ENCODE results near the gene DERL2. TPM values are rescaled to one million over a fixed set of nuclear protein-coding genes. Genes with fewer than 3 reads are reported as not detected.
A peak's percentile ranks its signal among the peaks of the same experiment; 100 is the strongest.

The DERL2 gene
- total and polyA plus RNA-seq, 7 donors: 23.1 to 104 (median 40.9) TPM

DNA sequence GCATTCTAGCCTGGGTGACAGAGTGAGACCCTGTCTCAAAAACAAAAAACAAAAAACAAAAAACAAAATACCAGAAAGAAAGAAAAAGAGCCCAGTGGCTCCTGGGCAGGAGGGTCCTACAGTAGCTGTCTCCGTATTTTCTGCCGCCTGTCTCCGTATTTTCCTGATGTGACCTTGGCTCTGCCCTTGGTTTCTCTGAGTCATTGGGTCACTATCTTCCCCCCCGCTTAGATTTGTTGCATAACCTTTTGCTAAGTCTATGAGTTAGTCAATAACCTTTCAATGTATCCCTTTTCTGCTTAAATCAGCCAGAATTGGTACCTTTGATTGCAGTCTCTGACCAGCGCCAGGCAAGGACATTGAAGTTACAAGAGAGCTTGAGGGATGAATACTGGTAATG lies 37.3 kb upstream of the DERL2 start:
- Histone ChIP-seq H3K27me3 (ENCODE audit: insufficient read depth in 3 of 3, low read length in 2 of 3) (no peaks in the 10 kb centered on the region), H3K4me1 (peaks cover 18% of the 10 kb centered on the region), H3K4me3 (no peak overlapping the region), H3K27ac (no peak overlapping the region), H3K9me3 (no peaks in the 10 kb centered on the region), H3K36me3 (ENCODE audit: insufficient read depth in 1 of 2, low read depth in 1 of 2) (no peaks in the 10 kb centered on the region)
- intact Hi-C loops (cut with DNase I): loop anchor here in 1 of 2 donors (5.0 kb wide), 1 partner anchor 36 kb away; the partner anchor contains the start of genes DERL2 and MIS12
- TF ChIP-seq, protein P1, sequence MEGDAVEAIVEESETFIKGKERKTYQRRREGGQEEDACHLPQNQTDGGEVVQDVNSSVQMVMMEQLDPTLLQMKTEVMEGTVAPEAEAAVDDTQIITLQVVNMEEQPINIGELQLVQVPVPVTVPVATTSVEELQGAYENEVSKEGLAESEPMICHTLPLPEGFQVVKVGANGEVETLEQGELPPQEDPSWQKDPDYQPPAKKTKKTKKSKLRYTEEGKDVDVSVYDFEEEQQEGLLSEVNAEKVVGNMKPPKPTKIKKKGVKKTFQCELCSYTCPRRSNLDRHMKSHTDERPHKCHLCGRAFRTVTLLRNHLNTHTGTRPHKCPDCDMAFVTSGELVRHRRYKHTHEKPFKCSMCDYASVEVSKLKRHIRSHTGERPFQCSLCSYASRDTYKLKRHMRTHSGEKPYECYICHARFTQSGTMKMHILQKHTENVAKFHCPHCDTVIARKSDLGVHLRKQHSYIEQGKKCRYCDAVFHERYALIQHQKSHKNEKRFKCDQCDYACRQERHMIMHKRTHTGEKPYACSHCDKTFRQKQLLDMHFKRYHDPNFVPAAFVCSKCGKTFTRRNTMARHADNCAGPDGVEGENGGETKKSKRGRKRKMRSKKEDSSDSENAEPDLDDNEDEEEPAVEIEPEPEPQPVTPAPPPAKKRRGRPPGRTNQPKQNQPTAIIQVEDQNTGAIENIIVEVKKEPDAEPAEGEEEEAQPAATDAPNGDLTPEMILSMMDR (IDR thresholded peaks at IDR 0.05): no peak
- ATAC-seq (no peak), DNase-seq (no peak)
- 83 to 91% (median 89%) methylated on average over 5 of the region's 5 CpGs for WGBS, 3 donors

DNA sequence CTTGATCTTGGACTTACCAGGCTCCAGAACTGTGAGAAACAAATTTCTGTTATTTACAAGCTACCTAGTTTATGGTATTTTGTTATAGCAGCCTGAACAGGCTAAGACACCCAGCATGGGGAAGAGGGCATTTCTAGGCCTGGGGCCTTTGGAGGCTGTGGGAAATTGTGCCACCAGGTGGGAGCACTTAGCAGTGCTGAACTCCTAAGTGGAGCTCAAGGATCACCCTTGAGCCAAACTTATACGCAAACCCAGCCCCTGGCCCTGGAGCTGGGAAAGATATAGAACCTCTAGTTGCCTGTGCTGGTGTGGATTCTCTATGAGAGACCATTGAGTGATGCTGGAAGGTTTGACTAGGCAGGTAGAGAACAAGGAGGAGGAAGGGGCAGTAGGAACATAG lies 36.5 kb upstream of the DERL2 start:
- Histone ChIP-seq H3K9me3 (no peaks in the 10 kb centered on the region), H3K27ac (no peak overlapping the region), H3K4me3 (no peak overlapping the region), H3K36me3 (ENCODE audit: insufficient read depth in 1 of 2, low read depth in 1 of 2) (no peaks in the 10 kb centered on the region), H3K4me1 (peaks cover 11% of the 10 kb centered on the region), H3K27me3 (ENCODE audit: insufficient read depth in 3 of 3, low read length in 2 of 3) (no peaks in the 10 kb centered on the region)
- TF ChIP-seq, protein P1 (IDR thresholded peaks at IDR 0.05): no peak
- intact Hi-C loops (cut with DNase I): loop anchor here in 1 of 2 donors (5.0 kb wide), 1 partner anchor 35 kb away; the partner anchor contains the start of genes DERL2 and MIS12
- ATAC-seq (no peak), DNase-seq (no peak)
- WGBS, 3 donors: 91 to 100% (median 96%) methylated on average over 1 of the region's 1 CpG

DNA sequence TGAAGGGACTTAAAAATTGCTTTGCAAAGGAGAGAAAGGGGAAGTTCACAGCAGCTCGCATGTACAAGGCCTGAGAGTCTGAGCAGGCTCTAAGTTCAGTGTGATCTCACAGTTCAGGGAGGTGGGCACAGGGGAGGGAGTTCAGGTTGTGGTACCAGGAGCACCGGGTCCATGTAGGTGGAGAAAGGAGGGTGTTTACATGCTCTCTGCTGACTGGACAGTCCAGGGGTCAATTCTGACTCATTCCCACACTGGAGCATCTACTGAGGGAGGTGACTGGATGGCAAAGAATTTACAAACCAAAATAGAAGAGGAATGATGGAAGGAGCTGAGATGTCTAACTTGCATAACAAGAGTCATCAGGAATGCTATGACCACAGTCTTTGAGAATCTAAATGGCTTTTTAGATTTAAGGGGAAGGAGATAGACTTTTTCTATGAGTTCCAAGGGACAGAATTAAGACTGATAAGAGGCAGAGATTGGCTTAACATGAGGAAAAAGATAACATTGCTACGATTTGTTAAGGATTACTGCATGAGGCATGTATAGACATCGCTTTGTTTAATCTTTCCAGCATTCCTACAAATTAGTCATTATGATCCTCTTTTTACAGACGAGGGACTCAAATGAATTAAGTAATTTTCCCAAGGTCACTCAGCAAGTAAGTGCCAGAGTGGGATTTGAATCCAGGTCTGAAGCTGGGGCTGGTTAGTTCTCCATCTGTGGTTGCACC lies 30.2 kb upstream of the DERL2 start:
- peak overlapping the region; percentile 50 for H3K27ac ChIP-seq
- TF ChIP-seq, protein P1 (IDR thresholded peaks at IDR 0.05): no peak
- no peak for DNase-seq
- intact Hi-C loops (cut with DNase I): no loop called here
- 73 to 79% (median 73%) methylated on average over 5 of the region's 5 CpGs for WGBS, 3 donors
- H3K4me3 ChIP-seq: no peak overlapping the region
- no peaks in the 10 kb centered on the region for H3K9me3 ChIP-seq
- no peaks in the 10 kb centered on the region for H3K36me3 ChIP-seq (ENCODE audit: insufficient read depth in 1 of 2, low read depth in 1 of 2)
- no peaks in the 10 kb centered on the region for H3K27me3 ChIP-seq (ENCODE audit: insufficient read depth in 3 of 3, low read length in 2 of 3)
- H3K4me1 ChIP-seq: peaks cover 8% of the 10 kb centered on the region
- peak; percentile 86 to 96 (median 94) for ATAC-seq

DNA sequence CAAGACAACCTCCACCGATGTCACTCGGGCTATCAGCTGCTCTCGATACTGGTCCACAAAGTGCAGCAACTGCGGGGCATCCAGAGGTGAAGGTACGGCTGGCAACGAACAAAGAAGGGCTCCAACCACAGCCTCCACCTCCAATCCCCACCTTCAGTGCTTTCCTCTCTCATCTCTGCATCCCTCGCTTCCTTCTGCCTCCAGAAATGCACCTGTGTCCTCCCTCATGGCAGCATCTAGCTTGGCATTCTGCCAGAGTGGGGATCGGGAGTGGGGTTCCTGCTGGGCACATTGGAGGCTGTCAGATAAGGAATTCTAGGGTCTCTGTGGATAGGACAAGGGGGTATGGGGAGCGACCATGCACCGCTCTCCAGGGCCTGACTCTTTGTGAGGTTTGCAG lies 29.0 kb upstream of the DERL2 start:
- intact Hi-C loops (cut with DNase I): no loop called here
- ATAC-seq (no peak), DNase-seq (no peak)
- Histone ChIP-seq H3K4me1 (peaks cover 8% of the 10 kb centered on the region), H3K27ac (no peak overlapping the region), H3K9me3 (no peaks in the 10 kb centered on the region), H3K36me3 (ENCODE audit: insufficient read depth in 1 of 2, low read depth in 1 of 2) (no peaks in the 10 kb centered on the region), H3K4me3 (no peak overlapping the region), H3K27me3 (ENCODE audit: insufficient read depth in 3 of 3, low read length in 2 of 3) (no peaks in the 10 kb centered on the region)
- TF ChIP-seq, protein P1 (IDR thresholded peaks at IDR 0.05): no peak
- WGBS, 3 donors: 88 to 95% (median 90%) methylated on average over 10 of the region's 10 CpGs
